ENCODE results near the gene IQCF2. TPM values are rescaled to one million over a fixed set of nuclear protein-coding genes. Genes with fewer than 3 reads are reported as not detected.

Gene IQCF2
- total RNA-seq, result not detected in 2 replicates

GRCh38 chr3:51860703-51861665 lies at the start of gene IQCF2:
Gene IQCF2 (plus strand): TSS chr3:51861615. CDS start chr3:51861667, 52 bp downstream.

GRCh38 chr3:51875501-51875900 lies 14.1 kb downstream of the IQCF2 start, which contains the start of gene IQCF5:
Gene IQCF5 (minus strand): TSS chr3:51875601. CDS start chr3:51875531, 70 bp downstream.

Other genes with a start within 250 kb of the IQCF2 start
- 73.6 and 84.5 TPM in 2 replicates for gene TEX264, start 190.4 kb upstream of the IQCF2 start, total RNA-seq
- under 0.01 and 0.43 TPM in 2 replicates for gene GRM2, start 154.5 kb upstream of the IQCF2 start, total RNA-seq
- not detected in 2 replicates for gene IQCF6, start 82.4 kb upstream of the IQCF2 start, total RNA-seq
- gene IQCF5, start 14.0 kb downstream of the IQCF2 start, total RNA-seq, result not detected in 2 replicates
- gene IQCF1, start 41.7 kb downstream of the IQCF2 start, total RNA-seq, result not detected in 2 replicates
- gene RRP9, start 80.3 kb downstream of the IQCF2 start, total RNA-seq, result 21.3 and 24.4 TPM in 2 replicates
- 13.4 and 14.6 TPM in 2 replicates for gene PARP3, start 80.7 kb downstream of the IQCF2 start, total RNA-seq
- gene GPR62, start 93.8 kb downstream of the IQCF2 start, total RNA-seq, result 0.17 TPM in 1 of 2 replicates, not detected in the other
- gene PCBP4, start 105.8 kb downstream of the IQCF2 start, total RNA-seq, result 30.9 and 36.5 TPM in 2 replicates
- 52.4 and 73.8 TPM in 2 replicates for gene ABHD14B, start 112.4 kb downstream of the IQCF2 start, total RNA-seq
- gene ABHD14A, start 113.4 kb downstream of the IQCF2 start, total RNA-seq, result 30.2 and 43.5 TPM in 2 replicates
- gene ACY1, start 121.9 kb downstream of the IQCF2 start, total RNA-seq, result 45.4 and 56.4 TPM in 2 replicates
- gene RPL29, start 134.3 kb downstream of the IQCF2 start, total RNA-seq, result 2,355 and 3,402 TPM in 2 replicates
- 7.3 and 10.6 TPM in 2 replicates for gene DUSP7, start 195.0 kb downstream of the IQCF2 start, total RNA-seq